ENCODE measurements around the gene ARX.
A peak's percentile ranks its signal among the peaks of the same experiment; 100 is the strongest.

ARX gene

DNA sequence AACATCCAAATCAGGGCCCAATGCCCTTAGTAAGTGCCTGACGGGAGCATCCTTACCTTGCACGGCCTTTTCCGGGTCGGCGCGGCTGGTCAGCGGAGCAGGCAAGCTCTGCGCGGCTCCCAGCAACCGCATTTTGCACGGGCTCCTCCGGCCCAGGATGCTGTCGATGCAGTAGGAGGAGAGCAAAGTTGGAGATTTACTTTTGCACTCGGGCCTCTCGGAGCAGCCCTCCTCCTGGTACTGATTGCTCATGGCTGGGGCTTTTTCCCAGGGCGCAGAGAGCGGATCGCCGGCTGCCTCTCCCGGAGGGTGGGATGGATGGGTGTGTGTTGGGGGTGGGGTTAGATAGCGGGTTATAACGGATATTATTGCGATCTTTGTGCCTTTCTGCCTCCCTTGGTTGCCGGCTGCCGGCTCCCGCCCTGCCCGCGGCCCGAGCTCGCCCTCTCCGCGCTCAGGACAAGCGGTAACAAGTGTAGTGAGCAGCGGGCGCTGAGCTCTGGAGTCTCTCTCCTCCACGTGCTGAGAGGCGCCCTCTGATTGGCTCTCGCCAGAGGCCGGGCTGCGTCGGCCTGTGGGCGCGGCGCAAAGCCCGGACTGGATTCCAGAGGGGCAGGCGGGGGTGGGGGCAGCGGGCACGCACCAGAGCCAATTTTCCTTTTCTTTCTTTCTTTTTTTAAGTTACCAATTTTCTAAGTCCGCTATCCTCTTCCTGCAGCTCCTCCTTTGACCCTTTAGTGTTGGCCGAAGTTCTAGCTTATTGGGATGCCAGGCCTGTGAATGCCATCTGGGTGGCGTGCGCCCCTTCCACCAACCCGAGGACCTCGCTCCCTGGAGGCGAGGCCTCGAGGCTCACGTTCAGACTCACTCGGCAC, at the start of gene ARX:
Gene ARX, minus strand, starts transcription at position 480 of the 875 bp plus-strand sequence. Its CDS starts 228 bp downstream, at position 252.
- H3K4me3 ChIP-seq (replicated peaks; ENCODE audit: low read depth, low read length): no peak within 1 kb of the TSS
- TF ChIP-seq, protein P1, sequence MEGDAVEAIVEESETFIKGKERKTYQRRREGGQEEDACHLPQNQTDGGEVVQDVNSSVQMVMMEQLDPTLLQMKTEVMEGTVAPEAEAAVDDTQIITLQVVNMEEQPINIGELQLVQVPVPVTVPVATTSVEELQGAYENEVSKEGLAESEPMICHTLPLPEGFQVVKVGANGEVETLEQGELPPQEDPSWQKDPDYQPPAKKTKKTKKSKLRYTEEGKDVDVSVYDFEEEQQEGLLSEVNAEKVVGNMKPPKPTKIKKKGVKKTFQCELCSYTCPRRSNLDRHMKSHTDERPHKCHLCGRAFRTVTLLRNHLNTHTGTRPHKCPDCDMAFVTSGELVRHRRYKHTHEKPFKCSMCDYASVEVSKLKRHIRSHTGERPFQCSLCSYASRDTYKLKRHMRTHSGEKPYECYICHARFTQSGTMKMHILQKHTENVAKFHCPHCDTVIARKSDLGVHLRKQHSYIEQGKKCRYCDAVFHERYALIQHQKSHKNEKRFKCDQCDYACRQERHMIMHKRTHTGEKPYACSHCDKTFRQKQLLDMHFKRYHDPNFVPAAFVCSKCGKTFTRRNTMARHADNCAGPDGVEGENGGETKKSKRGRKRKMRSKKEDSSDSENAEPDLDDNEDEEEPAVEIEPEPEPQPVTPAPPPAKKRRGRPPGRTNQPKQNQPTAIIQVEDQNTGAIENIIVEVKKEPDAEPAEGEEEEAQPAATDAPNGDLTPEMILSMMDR (IDR thresholded peaks at IDR 0.05; ENCODE audit: low read depth, low read length, missing control alignments): no peak
- no peak for DNase-seq (ENCODE audit: extremely low read depth, low read depth)

DNA sequence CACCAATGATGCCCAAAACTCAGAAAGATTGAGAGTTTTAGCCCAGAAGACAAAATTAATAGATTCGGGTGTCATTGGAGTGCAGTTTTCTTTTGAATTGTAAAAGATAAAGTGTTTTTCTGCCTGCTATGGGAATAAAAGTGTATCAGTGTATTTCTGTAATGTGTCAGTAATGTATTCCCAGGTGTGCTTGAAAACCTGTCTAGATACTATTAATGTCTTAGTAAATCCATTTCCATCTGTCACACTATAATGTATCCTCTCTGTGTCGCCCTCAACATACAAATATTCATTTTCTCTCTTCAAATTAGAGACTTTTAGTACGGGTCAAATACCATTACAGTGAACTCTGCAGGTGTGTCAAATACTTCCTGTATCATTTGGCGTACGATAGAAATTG, 43.5 kb upstream of the ARX start:
- TF ChIP-seq, protein P1 (IDR thresholded peaks at IDR 0.05; ENCODE audit: low read depth, low read length, missing control alignments): no peak
- DNase-seq (ENCODE audit: extremely low read depth, low read depth): no peak
- H3K4me3 ChIP-seq (replicated peaks; ENCODE audit: low read depth, low read length): no peak overlapping the region

DNA sequence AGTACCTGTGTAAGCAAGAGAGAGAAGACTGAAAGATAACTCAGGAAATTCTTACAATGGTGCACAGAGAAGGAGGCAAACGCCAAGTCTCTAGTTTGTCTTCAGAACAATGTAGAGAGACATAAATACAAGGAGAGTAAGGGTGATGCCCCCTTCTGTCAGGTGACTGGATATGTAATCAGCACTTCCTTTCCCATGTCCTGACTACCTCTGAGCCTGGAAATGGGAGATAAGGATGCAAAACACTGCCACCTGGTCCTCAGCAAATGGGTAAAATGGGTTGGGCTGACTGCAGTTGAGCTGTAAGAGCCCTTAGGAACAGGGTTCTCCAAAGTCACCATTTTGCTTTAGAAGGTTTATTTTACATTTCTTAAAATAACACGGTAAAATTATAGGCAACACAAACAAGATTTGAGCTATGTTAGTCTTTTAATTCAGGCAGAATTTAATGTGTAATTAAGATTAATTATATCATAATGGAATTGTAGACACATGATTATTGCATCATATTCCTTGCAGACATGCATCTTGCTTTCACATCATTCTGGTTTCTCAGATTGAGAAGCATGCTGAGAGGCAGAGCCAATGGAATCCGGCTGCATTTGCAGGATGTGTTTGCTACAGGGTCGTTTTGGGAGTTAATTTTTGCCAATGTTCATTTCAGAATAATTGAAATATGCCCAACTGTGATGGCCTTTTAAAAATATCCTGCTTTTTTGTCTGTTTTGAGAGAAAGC, 37.2 kb upstream of the ARX start:
- no peak overlapping the region for H3K4me3 ChIP-seq (replicated peaks; ENCODE audit: low read depth, low read length)
- no peak for DNase-seq (ENCODE audit: extremely low read depth, low read depth)
- TF ChIP-seq, protein P1 (IDR thresholded peaks at IDR 0.05; ENCODE audit: low read depth, low read length, missing control alignments): no peak

DNA sequence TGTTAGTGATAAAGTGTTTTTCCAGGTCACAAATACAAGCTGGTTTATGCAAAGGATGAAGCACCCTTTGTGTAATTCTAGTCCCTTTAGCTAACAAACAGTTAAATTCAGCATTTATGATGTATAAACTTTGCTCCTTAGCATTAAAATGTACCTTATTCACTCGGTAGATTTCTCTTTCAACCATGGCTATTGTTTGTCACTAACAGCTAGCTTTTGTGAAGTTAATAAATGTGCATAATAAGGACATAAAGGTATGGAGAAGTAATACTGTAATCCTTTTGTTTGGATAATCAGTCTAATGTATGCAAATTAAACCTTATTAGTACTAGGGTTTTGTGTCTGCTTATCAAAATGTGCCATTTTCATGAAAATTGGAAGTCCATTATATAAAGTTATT, 34.2 kb upstream of the ARX start:
- no peak overlapping the region for H3K4me3 ChIP-seq (replicated peaks; ENCODE audit: low read depth, low read length)
- TF ChIP-seq, protein P1 (IDR thresholded peaks at IDR 0.05; ENCODE audit: low read depth, low read length, missing control alignments): no peak
- no peak for DNase-seq (ENCODE audit: extremely low read depth, low read depth)

DNA sequence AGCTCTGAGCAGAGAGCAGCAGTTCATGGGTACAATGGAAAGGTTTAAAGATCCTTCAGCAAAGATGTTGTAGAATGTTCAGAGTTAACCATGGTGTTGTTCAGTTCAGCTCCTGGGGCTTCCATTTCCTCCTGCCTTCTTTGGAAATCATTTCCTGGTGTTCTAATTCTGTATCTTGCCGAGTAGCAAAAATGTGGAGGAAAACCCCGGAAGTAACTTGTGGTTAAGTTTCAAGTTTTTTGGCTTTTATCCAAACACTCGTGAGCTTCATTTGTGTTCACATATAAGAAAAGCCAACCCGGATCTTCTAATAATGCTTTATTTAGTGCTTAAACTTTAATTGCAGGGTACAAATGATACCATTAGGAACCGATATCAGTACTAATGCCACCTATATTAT, 33.6 kb upstream of the ARX start:
- H3K4me3 ChIP-seq (replicated peaks; ENCODE audit: low read depth, low read length): no peak overlapping the region
- TF ChIP-seq, protein P1 (IDR thresholded peaks at IDR 0.05; ENCODE audit: low read depth, low read length, missing control alignments): no peak
- DNase-seq (ENCODE audit: extremely low read depth, low read depth): peak; percentile 4

DNA sequence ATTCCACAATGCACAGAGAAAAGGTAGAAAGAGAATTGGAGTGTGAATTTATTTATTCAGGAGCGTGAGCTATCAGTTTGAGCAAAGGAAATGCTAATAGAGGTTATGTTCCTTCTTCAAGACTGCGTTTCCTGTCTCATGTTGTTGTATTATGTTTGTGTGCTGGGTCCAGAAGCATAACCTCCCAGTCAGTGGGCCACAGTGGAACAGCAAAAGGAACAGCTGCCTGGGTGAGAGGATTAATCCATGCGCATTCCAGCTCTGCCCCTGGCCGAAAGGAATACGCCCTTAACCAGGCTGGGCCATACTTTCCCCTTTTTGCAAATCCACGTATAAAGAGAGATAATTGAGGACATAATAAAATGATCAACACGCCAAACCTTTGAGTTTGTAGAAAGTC, 32.4 kb upstream of the ARX start:
- TF ChIP-seq, protein P1 (IDR thresholded peaks at IDR 0.05; ENCODE audit: low read depth, low read length, missing control alignments): no peak
- no peak overlapping the region for H3K4me3 ChIP-seq (replicated peaks; ENCODE audit: low read depth, low read length)
- no peak for DNase-seq (ENCODE audit: extremely low read depth, low read depth)
